Astrocyte (in vitro differentiated cells and primary cell): ENCODE data around the gene B4GALT3. TPM values are rescaled to one million over a fixed set of nuclear protein-coding genes. Genes with fewer than 3 reads are reported as not detected.

Experiments
- DNase-seq: peaks from one replicate; pipeline ENCODE4 v3.0.0-alpha.2; 2010; ENCODE audit warnings: low read depth
- FAIRE-seq: peaks from 2 replicates; lab custom pipeline; 2011; peaks lifted over from hg19 to GRCh38; lab: Jason Lieb, UNC
- H2AFZ ChIP-seq: 2 replicates; pipeline ENCODE4 v1.6.0; 2012; ENCODE audit warnings: low read depth, low read length, inconsistent platforms
- H3K27ac ChIP-seq: 2 replicates; pipeline ENCODE4 v1.5.1; 2011; ENCODE audit warnings: low read depth, low read length, inconsistent platforms
- H3K27me3 ChIP-seq: 2 replicates; pipeline ENCODE4 v1.6.0; 2011; ENCODE audit warnings: low read length, inconsistent platforms; ENCODE audit not compliant: insufficient read depth
- H3K36me3 ChIP-seq: 2 replicates; pipeline ENCODE4 v1.5.1; 2011; ENCODE audit warnings: low read length, inconsistent platforms; ENCODE audit not compliant: insufficient read depth
- H3K4me1 ChIP-seq: 2 replicates; pipeline ENCODE4 v1.5.1; 2011; ENCODE audit warnings: low read length, inconsistent platforms; ENCODE audit not compliant: insufficient read depth
- H3K4me2 ChIP-seq: 2 replicates; pipeline ENCODE4 v1.6.0; 2012; ENCODE audit warnings: low read length, inconsistent platforms
- H3K4me3 ChIP-seq: 2 replicates; pipeline ENCODE4 v1.5.1; 2011; ENCODE audit warnings: low read depth, mild to moderate bottlenecking, low read length, inconsistent platforms; ENCODE audit not compliant: insufficient read depth
- H3K79me2 ChIP-seq: 2 replicates; pipeline ENCODE4 v1.6.0; 2012; ENCODE audit warnings: mild to moderate bottlenecking, low read length, inconsistent platforms; ENCODE audit not compliant: insufficient read depth
- H3K9ac ChIP-seq: 2 replicates; pipeline ENCODE4 v1.6.0; 2012; ENCODE audit warnings: mild to moderate bottlenecking, low read length, inconsistent platforms
- H3K9me3 ChIP-seq: 2 replicates; pipeline ENCODE4 v1.5.1; 2012; ENCODE audit warnings: low read depth, mild to moderate bottlenecking, low read length, inconsistent platforms; ENCODE audit not compliant: insufficient read depth
- H4K20me1 ChIP-seq: 2 replicates; pipeline ENCODE4 v1.6.0; 2012; ENCODE audit warnings: low read length, inconsistent platforms; ENCODE audit not compliant: insufficient read depth
- H3K27ac Mint-ChIP-seq: one replicate; pipeline ENCODE4 v1.8.0; 2021; ENCODE audit warnings: mild to moderate bottlenecking, mixed read lengths; ENCODE audit not compliant: unreplicated experiment
- H3K27me3 Mint-ChIP-seq: one replicate; pipeline ENCODE4 v1.8.0; 2021; ENCODE audit warnings: low read depth, mixed read lengths; ENCODE audit not compliant: unreplicated experiment
- H3K36me3 Mint-ChIP-seq: one replicate; pipeline ENCODE4 v1.8.0; 2021; ENCODE audit warnings: low read depth, mixed read lengths; ENCODE audit not compliant: unreplicated experiment
- H3K4me1 Mint-ChIP-seq: one replicate; pipeline ENCODE4 v1.8.0; 2021; ENCODE audit warnings: low read depth, mixed read lengths; ENCODE audit not compliant: unreplicated experiment
- H3K4me3 Mint-ChIP-seq: one replicate; pipeline ENCODE4 v1.8.0; 2021; ENCODE audit warnings: mild to moderate bottlenecking, moderate library complexity, mixed read lengths; ENCODE audit not compliant: unreplicated experiment
- H3K9me3 Mint-ChIP-seq: one replicate; pipeline ENCODE4 v1.8.0; 2021; ENCODE audit warnings: mild to moderate bottlenecking, mixed read lengths; ENCODE audit not compliant: unreplicated experiment
- CTCF ChIP-seq: IDR thresholded peaks from 2 replicates; pipeline ENCODE4 v1.5.1; 2011; ENCODE audit warnings: low read depth, mild to moderate bottlenecking, inconsistent platforms, low read length, moderate library complexity; ENCODE audit not compliant: insufficient read depth
- EZH2 ChIP-seq: IDR thresholded peaks from 2 replicates; pipeline ENCODE4 v1.6.1; 2012; ENCODE audit warnings: mild to moderate bottlenecking, low read length, inconsistent platforms; ENCODE audit not compliant: insufficient read depth
- total RNA-seq: library from RNA; stranded (reverse); gene quantifications from 2 replicates; pipeline ENCODE4 v1.2.1, GENCODE V29; 2021

Gene B4GALT3
- total RNA-seq, 1 donor from 2014 or later, result 39.6 TPM

GRCh38 chr1:161171191-161171590 lies 6.1 kb downstream of the B4GALT3 start:
- peaks cover 21% of the 10 kb centered on the region for H3K36me3 ChIP-seq
- Mint-ChIP-seq H3K27ac (no peak overlapping the region), H3K36me3 (peaks cover 39% of the 10 kb centered on the region), H3K9me3 (no peaks in the 10 kb centered on the region), H3K4me1 (peaks cover 21% of the 10 kb centered on the region), H3K4me3 (no peak overlapping the region), H3K27me3 (no peaks in the 10 kb centered on the region)
- no peak overlapping the region for H2AFZ ChIP-seq
- H3K9ac ChIP-seq, result no peak overlapping the region
- no peaks in the 10 kb centered on the region for H3K27me3 ChIP-seq
- no peak overlapping the region for H3K27ac ChIP-seq
- H4K20me1 ChIP-seq, result peaks cover 14% of the 10 kb centered on the region
- H3K4me3 ChIP-seq, result no peak overlapping the region
- DNase-seq (no peak), FAIRE-seq (no peak)
- no peak for TF ChIP-seq CTCF
- TF ChIP-seq EZH2, result no peak
- H3K9me3 ChIP-seq, result no peaks in the 10 kb centered on the region
- H3K79me2 ChIP-seq, result peaks cover 15% of the 10 kb centered on the region
- no peak overlapping the region for H3K4me2 ChIP-seq
- peaks cover 23% of the 10 kb centered on the region for H3K4me1 ChIP-seq

- H3K4me1 Mint-ChIP-seq, result peaks cover 16% of the 10 kb centered on the region
- Histone ChIP-seq H3K9me3 (no peaks in the 10 kb centered on the region), H3K9ac (no peak overlapping the region), H4K20me1 (peaks cover 14% of the 10 kb centered on the region), H3K27me3 (no peaks in the 10 kb centered on the region), H2AFZ (no peak overlapping the region), H3K4me3 (no peak overlapping the region), H3K79me2 (peaks cover 10% of the 10 kb centered on the region), H3K4me2 (no peak overlapping the region), H3K36me3 (peaks cover 17% of the 10 kb centered on the region), H3K27ac (no peak overlapping the region), H3K4me1 (peaks cover 25% of the 10 kb centered on the region)
- FAIRE-seq (no peak), DNase-seq (no peak)
- H3K27ac Mint-ChIP-seq, result no peak overlapping the region
- H3K36me3 Mint-ChIP-seq, result peaks cover 25% of the 10 kb centered on the region
- no peaks in the 10 kb centered on the region for H3K27me3 Mint-ChIP-seq
- H3K9me3 Mint-ChIP-seq, result no peaks in the 10 kb centered on the region
- no peak for TF ChIP-seq CTCF
- TF ChIP-seq EZH2, result no peak
- H3K4me3 Mint-ChIP-seq, result no peak overlapping the region
Measured at GRCh38 chr1:161168906-161169305, 8.4 kb downstream of the B4GALT3 start.

- H2AFZ ChIP-seq, result peak overlapping the region; percentile 94
- peaks cover 14% of the 10 kb centered on the region for H3K4me1 ChIP-seq
- H3K36me3 Mint-ChIP-seq, result peaks cover 11% of the 10 kb centered on the region
- peak overlapping the region; percentile 93 for H3K4me3 Mint-ChIP-seq
- no peaks in the 10 kb centered on the region for H3K27me3 Mint-ChIP-seq
- H3K9me3 ChIP-seq, result no peaks in the 10 kb centered on the region
- no peak for FAIRE-seq
- H3K4me2 ChIP-seq, result peak overlapping the region; percentile 98
- DNase-seq, result no peak
- peaks cover 12% of the 10 kb centered on the region for H3K4me1 Mint-ChIP-seq
- no peaks in the 10 kb centered on the region for H3K27me3 ChIP-seq
- peak overlapping the region; percentile 60 for H3K27ac Mint-ChIP-seq
- TF ChIP-seq CTCF (no peak), EZH2 (no peak)
- H3K9me3 Mint-ChIP-seq, result no peaks in the 10 kb centered on the region
- H3K9ac ChIP-seq, result peak overlapping the region; percentile 89
- H3K4me3 ChIP-seq, result peak overlapping the region; percentile 95
- H3K79me2 ChIP-seq, result peaks cover 14% of the 10 kb centered on the region
- peak overlapping the region; percentile 83 for H3K27ac ChIP-seq
- peaks cover 4% of the 10 kb centered on the region for H4K20me1 ChIP-seq
- peaks cover 10% of the 10 kb centered on the region for H3K36me3 ChIP-seq
Measured at GRCh38 chr1:161166669-161167548, 10.4 kb downstream of the B4GALT3 start.
